Colonic mucosa (tissue), 4 donors: ENCODE measurements around the gene CROCC2. TPM values are rescaled to one million over a fixed set of nuclear protein-coding genes. Genes with fewer than 3 reads are reported as not detected.

ENCODE experiments used
- DNase-seq: peaks from one replicate; pipeline ENCODE4 v3.0.0-alpha.2; 2020
- H3K27ac ChIP-seq: fragments of 200-600 bp; one replicate; pipeline ENCODE4 v1.8.0; 2021
- H3K27me3 ChIP-seq: fragments of 200-600 bp; one replicate; pipeline ENCODE4 v1.8.0; 2021
- H3K36me3 ChIP-seq: fragments of 200-600 bp; one replicate; pipeline ENCODE4 v1.8.0; 2021
- H3K4me1 ChIP-seq: fragments of 200-600 bp; one replicate; pipeline ENCODE4 v1.8.0; 2021; ENCODE audit warnings: mild to moderate bottlenecking
- H3K4me3 ChIP-seq: fragments of 200-600 bp; one replicate; pipeline ENCODE4 v1.8.0; 2021
- H3K9ac ChIP-seq, 2 donors: one replicate each; pipeline ENCODE4 v1.7.0; 2013; ENCODE audit warnings: control low read depth in 2 of 2, low read depth in 2 of 2, low read length in 2 of 2
- H3K9me3 ChIP-seq: fragments of 200-600 bp; one replicate; pipeline ENCODE4 v1.8.0; 2021
- intact Hi-C: fragments of 100-400 bp; cut with DNase I; formaldehyde crosslinking; loops from one replicate; pipeline ENCODE4 v1.14.1; 2022
- total RNA-seq, 2 donors: library from RNA; stranded (reverse); fragmentation: NEBNext Ultra II Directional in 1 of 2; extraction: Animal tissue kit (Norgen Biotek cat#: 25700) in 1 of 2; gene quantifications; one replicate each; pipeline ENCODE4 v1.2.1, GENCODE V29; 2021
- TF ChIP-seq, protein P1 (sequence below): fragments of 200-600 bp; IDR thresholded peaks from one replicate; pipeline ENCODE4 v1.8.0; 2022; ENCODE audit warnings: antibody characterized with exemption, mild to moderate bottlenecking
- donor health status: healthy.
- donor health status: DM: no; HTN: no; CAD: no.
- donor health status: DM: no; HTN: no; CAD: no.

The CROCC2 gene
- total RNA-seq, 2 donors from 2014 or later, result 0.05 TPM; not detected in 1

- peak; percentile 22 for DNase-seq
- no peak overlapping the region for H3K9ac ChIP-seq
- no peaks in the 10 kb centered on the region for H3K9me3 ChIP-seq
- H3K4me1 ChIP-seq, result no peaks in the 10 kb centered on the region
- intact Hi-C loops, result no loop called here
- TF ChIP-seq, protein P1, sequence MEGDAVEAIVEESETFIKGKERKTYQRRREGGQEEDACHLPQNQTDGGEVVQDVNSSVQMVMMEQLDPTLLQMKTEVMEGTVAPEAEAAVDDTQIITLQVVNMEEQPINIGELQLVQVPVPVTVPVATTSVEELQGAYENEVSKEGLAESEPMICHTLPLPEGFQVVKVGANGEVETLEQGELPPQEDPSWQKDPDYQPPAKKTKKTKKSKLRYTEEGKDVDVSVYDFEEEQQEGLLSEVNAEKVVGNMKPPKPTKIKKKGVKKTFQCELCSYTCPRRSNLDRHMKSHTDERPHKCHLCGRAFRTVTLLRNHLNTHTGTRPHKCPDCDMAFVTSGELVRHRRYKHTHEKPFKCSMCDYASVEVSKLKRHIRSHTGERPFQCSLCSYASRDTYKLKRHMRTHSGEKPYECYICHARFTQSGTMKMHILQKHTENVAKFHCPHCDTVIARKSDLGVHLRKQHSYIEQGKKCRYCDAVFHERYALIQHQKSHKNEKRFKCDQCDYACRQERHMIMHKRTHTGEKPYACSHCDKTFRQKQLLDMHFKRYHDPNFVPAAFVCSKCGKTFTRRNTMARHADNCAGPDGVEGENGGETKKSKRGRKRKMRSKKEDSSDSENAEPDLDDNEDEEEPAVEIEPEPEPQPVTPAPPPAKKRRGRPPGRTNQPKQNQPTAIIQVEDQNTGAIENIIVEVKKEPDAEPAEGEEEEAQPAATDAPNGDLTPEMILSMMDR, result no peak
- no peak overlapping the region for H3K4me3 ChIP-seq
- H3K27me3 ChIP-seq, result no peaks in the 10 kb centered on the region
- H3K36me3 ChIP-seq, result no peaks in the 10 kb centered on the region
- no peak overlapping the region for H3K27ac ChIP-seq
Observed at GRCh38 chr2:240965296-240965904, 59.3 kb downstream of the CROCC2 start.

- Histone ChIP-seq H3K4me1 (no peaks in the 10 kb centered on the region), H3K4me3 (no peak overlapping the region), H3K9ac (no peak overlapping the region), H3K36me3 (no peaks in the 10 kb centered on the region), H3K27ac (no peak overlapping the region), H3K27me3 (no peaks in the 10 kb centered on the region), H3K9me3 (no peaks in the 10 kb centered on the region)
- TF ChIP-seq, protein P1, result no peak
- DNase-seq, result peak; percentile 12
- intact Hi-C loops, result no loop called here
Observed at GRCh38 chr2:240965905-240966456, 59.8 kb downstream of the CROCC2 start.

DNA sequence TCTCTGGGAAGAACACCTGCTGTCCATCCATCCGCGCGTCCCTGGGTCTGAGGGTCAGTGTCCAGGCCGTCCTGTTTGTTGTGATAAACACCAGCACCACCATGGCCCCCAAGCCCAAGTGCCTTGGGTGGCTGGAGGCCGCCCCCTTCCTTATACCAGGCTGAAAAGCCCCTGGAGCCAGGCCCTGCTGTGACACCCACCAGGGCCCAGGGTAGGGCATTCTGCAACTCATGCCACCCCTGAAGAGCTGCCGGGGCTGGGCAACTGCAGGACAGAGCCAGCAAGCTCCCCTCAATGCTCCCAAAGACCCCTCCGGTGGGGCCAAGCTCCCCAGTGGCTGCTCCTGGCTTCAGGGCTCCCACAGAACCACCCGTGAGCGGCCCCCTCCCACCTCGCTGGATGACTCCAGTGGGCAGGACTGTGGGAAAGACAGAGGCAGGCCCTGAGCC, 60.3 kb downstream of the CROCC2 start:
- H3K9ac ChIP-seq, result no peak overlapping the region
- H3K4me3 ChIP-seq, result no peak overlapping the region
- H3K4me1 ChIP-seq, result no peaks in the 10 kb centered on the region
- no peaks in the 10 kb centered on the region for H3K27me3 ChIP-seq
- no peaks in the 10 kb centered on the region for H3K9me3 ChIP-seq
- TF ChIP-seq, protein P1, result no peak
- DNase-seq, result no peak
- H3K27ac ChIP-seq, result no peak overlapping the region
- no peaks in the 10 kb centered on the region for H3K36me3 ChIP-seq
- intact Hi-C loops, result no loop called here

- Histone ChIP-seq H3K4me3 (no peak overlapping the region), H3K9ac (no peak overlapping the region), H3K9me3 (no peaks in the 10 kb centered on the region), H3K27ac (no peak overlapping the region), H3K27me3 (no peaks in the 10 kb centered on the region), H3K4me1 (no peaks in the 10 kb centered on the region), H3K36me3 (no peaks in the 10 kb centered on the region)
- intact Hi-C loops, result no loop called here
- TF ChIP-seq, protein P1, result no peak
- no peak for DNase-seq
Observed at GRCh38 chr2:240966906-240967680, 61.0 kb downstream of the CROCC2 start.

DNA sequence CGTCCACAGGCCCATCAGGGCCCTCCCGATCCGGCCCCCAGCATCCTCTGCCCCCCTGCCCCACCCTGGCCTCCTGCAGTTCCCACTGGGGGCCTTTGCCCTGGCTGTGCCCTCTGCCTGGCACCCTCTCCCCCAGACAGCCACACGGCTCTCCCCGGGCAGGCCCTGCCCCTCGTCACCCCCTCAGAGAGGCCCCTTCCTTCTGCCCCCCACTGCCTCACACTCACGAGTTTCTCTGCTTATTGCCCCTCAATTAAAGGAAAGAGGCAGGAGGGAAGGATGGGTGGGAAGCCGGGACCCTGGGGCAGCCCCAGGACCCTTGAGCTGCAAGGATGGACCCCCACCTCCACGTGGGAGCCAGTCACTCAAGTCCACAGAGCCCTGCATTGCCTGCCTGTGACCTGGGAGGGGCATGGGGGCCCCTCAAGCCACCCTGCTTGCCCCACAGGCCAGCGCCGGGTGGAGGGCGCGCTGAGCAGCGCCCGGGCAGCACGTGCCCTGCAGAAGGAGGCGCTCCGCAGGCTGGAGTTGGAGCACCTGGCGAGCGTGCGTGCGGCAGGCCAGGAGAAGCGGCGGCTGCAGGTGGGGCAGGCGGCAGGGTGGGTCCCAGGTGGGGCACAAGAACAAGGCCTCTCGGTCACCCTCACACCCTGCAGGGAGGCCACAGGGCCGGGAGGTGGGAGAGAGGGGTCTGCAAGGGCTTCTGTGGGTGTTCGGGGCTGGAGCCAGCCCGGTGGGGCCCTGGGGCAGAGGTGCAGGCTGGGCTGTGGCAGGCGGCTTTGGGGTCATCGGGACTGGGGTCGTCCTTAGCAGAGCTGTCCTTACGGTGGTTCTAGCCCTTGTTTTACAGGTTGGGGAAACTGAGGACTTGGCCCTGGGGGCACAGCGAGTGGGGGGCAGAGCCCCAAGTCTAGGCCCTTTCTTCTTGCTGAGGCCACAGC, 61.8 kb downstream of the CROCC2 start:
- Histone ChIP-seq H3K27ac (no peak overlapping the region), H3K4me1 (no peaks in the 10 kb centered on the region), H3K36me3 (no peaks in the 10 kb centered on the region), H3K27me3 (no peaks in the 10 kb centered on the region), H3K9me3 (no peaks in the 10 kb centered on the region), H3K9ac (no peak overlapping the region), H3K4me3 (no peak overlapping the region)
- no peak for DNase-seq
- TF ChIP-seq, protein P1, result no peak
- intact Hi-C loops, result no loop called here
